Activated naive CD4-positive, alpha-beta T cell treated with anti-CD3 and anti-CD28 coated beads, Interleukin-2, amount 10 ng/mL, durations not matched to agents 7 days and 5 days (primary cell): ENCODE measurements around the gene ALK.

Experiments used
- CTCF ChIA-PET: fragments of 350-600 bp; sonication (Branson Sonifier 250); formaldehyde crosslinking; loops from one replicate; lab custom pipeline; 2021; ENCODE audit warnings: antibody characterized with exemption; lab: Charles Lee
- DNase-seq: peaks from one replicate; pipeline ENCODE4 v3.0.0-alpha.2; 2020
- H3K27ac Mint-ChIP-seq: one replicate; pipeline ENCODE4 v1.8.0; 2021; ENCODE audit warnings: mild to moderate bottlenecking, moderate library complexity, mixed read lengths
- H3K27me3 Mint-ChIP-seq: one replicate; pipeline ENCODE4 v1.8.0; 2021; ENCODE audit warnings: mild to moderate bottlenecking, mixed read lengths
- H3K36me3 Mint-ChIP-seq: one replicate; pipeline ENCODE4 v1.8.0; 2021; ENCODE audit warnings: mixed read lengths
- H3K4me1 Mint-ChIP-seq: one replicate; pipeline ENCODE4 v1.8.0; 2021; ENCODE audit warnings: mixed read lengths
- H3K4me3 Mint-ChIP-seq: one replicate; pipeline ENCODE4 v1.8.0; 2021; ENCODE audit warnings: mild to moderate bottlenecking, moderate library complexity, mixed read lengths
- H3K9me3 Mint-ChIP-seq: one replicate; pipeline ENCODE4 v1.8.0; 2021; ENCODE audit warnings: mixed read lengths

Gene ALK

GRCh38 chr2:29921560-29921915 lies at the start of gene ALK:
ALK (minus strand) TSS chr2:29921586; CDS start chr2:29920659, 927 bp downstream.
- Mint-ChIP-seq H3K27ac (no peak within 1 kb of the TSS), H3K9me3 (no peaks in the 10 kb centered on the region), H3K4me1 (peaks cover 10% of the 10 kb centered on the region), H3K4me3 (no peak within 1 kb of the TSS), H3K27me3 (peaks cover 51% of the 10 kb centered on the region), H3K36me3 (no peaks in the 10 kb centered on the region)
- DNase-seq, result peak; percentile 72
- CTCF ChIA-PET, result interaction anchor here (1.1 to 6.6 kb wide), 3 partner anchors 21 to 151 kb away, joined by 4 to 85 read pairs (median 28); no protein-coding TSS in a partner anchor

DNA sequence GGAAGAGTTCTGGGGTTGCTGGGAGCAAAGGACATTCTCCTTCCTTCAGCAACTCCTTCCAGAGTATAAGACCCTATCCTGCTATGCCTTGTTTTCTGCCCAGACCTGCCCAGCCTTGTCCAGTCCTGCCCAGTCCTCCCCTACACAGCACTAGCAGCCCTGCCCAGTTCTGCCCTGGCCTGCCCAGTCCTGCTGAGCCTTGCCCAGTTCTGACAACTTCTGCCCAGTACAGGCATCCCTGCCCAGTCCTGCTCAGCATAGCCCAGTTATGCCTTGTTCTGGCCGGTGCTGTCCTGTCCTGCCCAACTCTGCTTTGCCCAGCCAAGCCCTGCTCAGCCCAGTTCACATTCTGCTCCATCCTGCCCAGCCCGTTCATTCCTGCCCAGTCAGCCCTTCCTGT lies 44.9 kb upstream of the ALK start:
- Mint-ChIP-seq H3K36me3 (no peaks in the 10 kb centered on the region), H3K4me3 (no peak overlapping the region), H3K9me3 (no peaks in the 10 kb centered on the region), H3K27ac (no peak overlapping the region), H3K4me1 (no peaks in the 10 kb centered on the region), H3K27me3 (peaks cover 18% of the 10 kb centered on the region)
- no peak for DNase-seq
- CTCF ChIA-PET, result no interaction called here

- no peak for DNase-seq
- Mint-ChIP-seq H3K4me3 (no peak overlapping the region), H3K4me1 (no peaks in the 10 kb centered on the region), H3K36me3 (no peaks in the 10 kb centered on the region), H3K27ac (no peak overlapping the region), H3K9me3 (no peaks in the 10 kb centered on the region), H3K27me3 (peaks cover 26% of the 10 kb centered on the region)
- CTCF ChIA-PET, result no interaction called here
These were observed 42.7 kb upstream of the ALK start for GRCh38 chr2:29963972-29964570.

DNA sequence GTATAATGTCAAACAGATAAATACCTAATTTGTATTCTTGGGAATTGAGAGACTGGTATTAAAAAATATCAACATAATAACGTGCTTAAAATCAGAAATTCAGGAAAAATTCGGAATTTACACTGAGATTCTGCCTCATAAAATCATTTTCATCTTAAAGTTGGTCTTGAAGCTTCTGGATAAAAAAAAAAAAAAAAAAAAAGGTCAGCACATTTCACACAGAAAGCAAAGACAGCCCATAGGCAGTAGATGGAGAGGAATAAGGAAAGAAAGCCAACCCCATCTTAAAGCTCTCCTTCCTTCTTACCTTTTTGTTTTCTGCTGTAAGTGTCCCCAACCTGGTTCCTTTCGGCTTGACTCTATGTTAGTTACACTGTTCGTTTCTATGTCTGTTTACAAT lies 41.5 kb upstream of the ALK start:
- DNase-seq, result no peak
- H3K36me3 Mint-ChIP-seq, result no peaks in the 10 kb centered on the region
- H3K27me3 Mint-ChIP-seq, result peaks cover 26% of the 10 kb centered on the region
- CTCF ChIA-PET, result no interaction called here
- no peaks in the 10 kb centered on the region for H3K4me1 Mint-ChIP-seq
- H3K4me3 Mint-ChIP-seq, result no peak overlapping the region
- no peak overlapping the region for H3K27ac Mint-ChIP-seq
- H3K9me3 Mint-ChIP-seq, result no peaks in the 10 kb centered on the region

DNA sequence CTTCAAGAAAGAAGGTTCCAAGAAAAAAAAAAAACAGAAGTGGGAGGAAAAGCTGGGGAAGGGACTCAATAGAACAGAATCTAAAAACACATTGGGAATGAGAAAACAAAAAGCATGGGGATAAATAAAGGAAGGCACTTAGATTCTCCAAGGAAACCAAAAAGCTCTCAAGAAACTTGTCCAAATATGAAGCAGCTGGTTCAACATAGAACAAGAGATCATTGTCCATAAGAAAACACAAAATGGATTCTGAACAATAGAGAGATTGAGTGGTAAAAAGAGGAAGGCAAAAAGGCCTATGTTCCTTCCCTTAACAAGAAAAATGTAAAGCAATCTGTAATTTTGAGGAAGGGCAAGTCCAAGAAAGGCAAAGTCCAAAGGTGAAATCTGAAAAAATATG lies 32.9 kb upstream of the ALK start:
- no peaks in the 10 kb centered on the region for H3K4me1 Mint-ChIP-seq
- no peak overlapping the region for H3K27ac Mint-ChIP-seq
- no peaks in the 10 kb centered on the region for H3K27me3 Mint-ChIP-seq
- no peak for DNase-seq
- CTCF ChIA-PET, result no interaction called here
- H3K9me3 Mint-ChIP-seq, result no peaks in the 10 kb centered on the region
- no peak overlapping the region for H3K4me3 Mint-ChIP-seq
- no peaks in the 10 kb centered on the region for H3K36me3 Mint-ChIP-seq

DNA sequence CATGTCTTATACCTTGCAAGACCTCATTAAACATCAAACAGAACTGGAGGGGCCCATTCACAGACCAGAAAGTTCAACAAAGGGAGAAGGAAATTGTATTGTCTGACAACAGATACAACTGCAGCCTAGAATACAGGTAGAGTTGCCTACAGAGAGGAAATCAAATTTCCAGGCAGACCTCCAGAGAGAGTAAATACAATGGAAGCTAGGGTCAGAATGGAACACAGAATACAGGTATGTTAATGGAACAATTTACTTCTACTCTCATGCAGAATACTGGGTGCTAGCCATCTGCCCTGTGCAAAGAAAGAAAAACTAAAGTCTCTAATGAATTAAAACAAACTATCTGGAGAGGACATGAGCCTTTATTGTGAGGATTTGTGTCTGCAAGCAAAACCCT lies 31.6 kb upstream of the ALK start:
- DNase-seq, result no peak
- Mint-ChIP-seq H3K9me3 (no peaks in the 10 kb centered on the region), H3K4me3 (no peak overlapping the region), H3K36me3 (no peaks in the 10 kb centered on the region), H3K27ac (no peak overlapping the region), H3K4me1 (no peaks in the 10 kb centered on the region), H3K27me3 (no peaks in the 10 kb centered on the region)
- CTCF ChIA-PET, result no interaction called here

DNA sequence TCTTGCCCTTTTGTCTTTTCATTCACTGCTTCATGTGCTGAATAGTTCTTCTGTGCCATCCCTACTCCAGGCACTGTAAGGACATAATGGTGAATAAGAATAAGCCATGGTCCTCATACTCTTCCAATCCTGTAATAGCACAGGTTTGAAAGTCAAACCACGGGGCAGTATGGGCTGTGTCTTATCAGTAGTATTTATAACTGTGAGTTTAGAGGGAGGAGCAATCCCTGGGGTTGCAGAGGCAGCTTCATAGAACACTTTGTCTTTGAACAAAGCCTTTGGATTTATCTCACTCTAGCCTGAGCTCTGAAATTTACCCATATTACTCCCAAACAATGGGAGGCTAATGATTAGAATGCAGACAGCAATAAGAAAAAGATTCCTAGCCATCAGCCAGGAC lies 30.2 kb upstream of the ALK start:
- DNase-seq, result no peak
- Mint-ChIP-seq H3K27ac (no peak overlapping the region), H3K9me3 (no peaks in the 10 kb centered on the region), H3K4me3 (no peak overlapping the region), H3K27me3 (no peaks in the 10 kb centered on the region), H3K4me1 (no peaks in the 10 kb centered on the region), H3K36me3 (no peaks in the 10 kb centered on the region)
- CTCF ChIA-PET, result no interaction called here

- Mint-ChIP-seq H3K27ac (no peak overlapping the region), H3K4me1 (no peaks in the 10 kb centered on the region), H3K27me3 (no peaks in the 10 kb centered on the region), H3K4me3 (no peak overlapping the region), H3K9me3 (no peaks in the 10 kb centered on the region), H3K36me3 (no peaks in the 10 kb centered on the region)
- CTCF ChIA-PET, result interaction anchor here (1.5 kb wide), 1 partner anchor 122 kb away, joined by 4 read pairs; no protein-coding TSS in a partner anchor
- no peak for DNase-seq
These were observed 29.1 kb upstream of the ALK start for GRCh38 chr2:29950481-29950880.

DNA sequence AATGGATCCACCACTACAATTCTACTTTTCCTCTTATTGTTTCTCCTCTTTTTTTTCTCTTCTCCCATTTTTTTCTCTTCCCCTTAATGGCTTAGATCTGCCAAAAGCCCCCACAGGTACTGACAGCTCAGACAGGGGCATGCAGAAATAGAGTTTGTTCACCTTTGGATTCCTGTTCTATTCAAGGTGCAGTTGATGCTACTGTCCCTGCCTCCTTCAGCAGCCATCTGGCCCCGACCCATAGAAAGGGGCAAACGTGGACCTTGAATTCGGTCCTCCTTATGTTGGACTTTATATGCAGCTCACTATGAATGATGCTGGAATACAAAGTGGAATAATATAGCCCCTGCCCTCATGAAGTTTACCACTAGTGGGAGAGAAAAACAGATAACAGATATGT lies 27.7 kb upstream of the ALK start:
- no peaks in the 10 kb centered on the region for H3K36me3 Mint-ChIP-seq
- no peaks in the 10 kb centered on the region for H3K27me3 Mint-ChIP-seq
- no peak overlapping the region for H3K27ac Mint-ChIP-seq
- H3K4me3 Mint-ChIP-seq, result no peak overlapping the region
- DNase-seq, result no peak
- H3K9me3 Mint-ChIP-seq, result no peaks in the 10 kb centered on the region
- CTCF ChIA-PET, result interaction anchor here (1.5 kb wide), 1 partner anchor 123 kb away, joined by 4 read pairs; no protein-coding TSS in a partner anchor
- H3K4me1 Mint-ChIP-seq, result no peaks in the 10 kb centered on the region

GRCh38 chr2:29946505-29946904 lies 25.1 kb upstream of the ALK start:
- H3K4me1 Mint-ChIP-seq, result no peaks in the 10 kb centered on the region
- no peaks in the 10 kb centered on the region for H3K9me3 Mint-ChIP-seq
- no peak overlapping the region for H3K27ac Mint-ChIP-seq
- H3K36me3 Mint-ChIP-seq, result no peaks in the 10 kb centered on the region
- H3K27me3 Mint-ChIP-seq, result no peaks in the 10 kb centered on the region
- H3K4me3 Mint-ChIP-seq, result no peak overlapping the region
- CTCF ChIA-PET, result no interaction called here
- no peak for DNase-seq

DNA sequence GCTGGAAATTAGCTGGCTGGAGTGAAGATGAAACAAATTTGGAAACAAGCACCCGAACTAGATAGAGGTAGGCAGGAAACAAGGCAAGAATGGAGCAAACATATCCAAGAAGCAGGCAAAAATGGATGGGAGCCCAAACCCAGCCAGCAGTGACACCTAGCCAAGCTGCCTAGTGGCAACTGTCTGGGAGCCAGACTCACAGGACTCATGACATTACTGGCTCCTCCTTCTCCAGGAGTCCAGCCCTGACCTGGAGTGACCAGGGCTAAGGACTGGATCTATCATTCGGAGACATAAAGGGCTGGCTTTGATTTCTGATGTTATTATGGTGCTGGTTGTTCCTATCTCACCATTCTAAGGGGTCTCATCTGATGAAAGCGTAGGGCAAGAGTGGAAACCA lies 21.3 kb upstream of the ALK start:
- Mint-ChIP-seq H3K27me3 (no peaks in the 10 kb centered on the region), H3K36me3 (no peaks in the 10 kb centered on the region), H3K9me3 (no peaks in the 10 kb centered on the region), H3K4me3 (no peak overlapping the region), H3K4me1 (no peaks in the 10 kb centered on the region), H3K27ac (no peak overlapping the region)
- DNase-seq, result no peak
- CTCF ChIA-PET, result interaction anchor here (0.8 kb wide), 1 partner anchor 21 kb away, joined by 4 read pairs; no protein-coding TSS in a partner anchor

- no peaks in the 10 kb centered on the region for H3K36me3 Mint-ChIP-seq
- peaks cover 4% of the 10 kb centered on the region for H3K27me3 Mint-ChIP-seq
- H3K9me3 Mint-ChIP-seq, result no peaks in the 10 kb centered on the region
- no peak for DNase-seq
- CTCF ChIA-PET, result interaction anchor here (0.7 kb wide), 1 partner anchor 32 kb away, joined by 3 read pairs; no protein-coding TSS in a partner anchor
- no peaks in the 10 kb centered on the region for H3K4me1 Mint-ChIP-seq
- no peak overlapping the region for H3K4me3 Mint-ChIP-seq
- no peak overlapping the region for H3K27ac Mint-ChIP-seq
These were observed 19.3 kb upstream of the ALK start for GRCh38 chr2:29940706-29941105.

- no peaks in the 10 kb centered on the region for H3K36me3 Mint-ChIP-seq
- H3K27me3 Mint-ChIP-seq, result peaks cover 16% of the 10 kb centered on the region
These were observed 14.6 kb upstream of the ALK start for GRCh38 chr2:29936020-29936419.

DNA sequence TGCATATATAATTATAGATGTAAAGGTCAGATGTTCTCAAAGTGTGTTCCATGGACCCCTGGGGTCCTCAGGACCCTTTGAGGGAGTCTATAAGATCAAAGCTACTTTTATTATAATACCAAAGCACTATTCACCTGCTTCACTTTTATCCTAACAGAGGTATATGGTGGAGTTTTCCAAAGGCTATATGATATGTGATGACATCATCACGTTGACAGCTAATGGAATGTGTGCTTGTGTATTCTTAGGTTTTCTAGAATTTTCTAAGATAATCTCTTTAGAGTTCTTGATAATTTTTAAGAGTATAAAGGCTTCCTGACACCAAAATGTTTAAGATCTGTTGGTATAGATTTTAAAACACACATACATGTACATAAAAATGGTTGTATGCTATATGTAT lies 10.4 kb upstream of the ALK start:
- peaks cover 24% of the 10 kb centered on the region for H3K27me3 Mint-ChIP-seq
- H3K27ac Mint-ChIP-seq, result no peak overlapping the region
- no peaks in the 10 kb centered on the region for H3K36me3 Mint-ChIP-seq
- no peak for DNase-seq
- H3K4me1 Mint-ChIP-seq, result no peaks in the 10 kb centered on the region
- no peaks in the 10 kb centered on the region for H3K9me3 Mint-ChIP-seq
- CTCF ChIA-PET, result no interaction called here
- H3K4me3 Mint-ChIP-seq, result no peak overlapping the region

More at GRCh38 chr2:29936020-29936419, 14.6 kb upstream of the ALK start:
- DNase-seq, result no peak
- CTCF ChIA-PET, result no interaction called here
- Mint-ChIP-seq H3K27ac (no peak overlapping the region), H3K9me3 (no peaks in the 10 kb centered on the region), H3K4me1 (no peaks in the 10 kb centered on the region), H3K4me3 (no peak overlapping the region)

GRCh38 chr2:29923110-29923721 lies 1.8 kb upstream of the ALK start:
- Mint-ChIP-seq H3K9me3 (no peaks in the 10 kb centered on the region), H3K4me1 (peaks cover 10% of the 10 kb centered on the region), H3K36me3 (no peaks in the 10 kb centered on the region), H3K27ac (no peak overlapping the region), H3K27me3 (peaks cover 51% of the 10 kb centered on the region), H3K4me3 (no peak overlapping the region)
- peak; percentile 69 for DNase-seq
- CTCF ChIA-PET, result interaction anchor here (0.5 to 6.6 kb wide), 8 partner anchors 10 to 614 kb away, joined by 4 to 85 read pairs (median 6); no protein-coding TSS in a partner anchor
